Left lung (tissue), 10 donors: ENCODE measurements around the gene MYPN. TPM values are rescaled to one million over a fixed set of nuclear protein-coding genes. Genes with fewer than 3 reads are reported as not detected.

Source experiments
- ATAC-seq: fragments of 200-7000 bp; cut with Tn5 transposase; one replicate; pipeline ENCODE4 v1.9.1; 2020; ENCODE audit warnings: moderate library complexity
- DNase-seq, 4 donors: peaks; one replicate each; pipeline ENCODE4 v3.0.0-alpha.2; 2013 to 2020
- H3K27ac ChIP-seq, 2 donors: fragments of 200-600 bp; sonication (generic) in 1 of 2; one replicate each; pipeline versions ENCODE4 v1.5.0 to v1.8.0; 2020 to 2021
- H3K27me3 ChIP-seq, 2 donors: fragments of 200-600 bp; sonication (generic) in 1 of 2; one replicate each; pipeline versions ENCODE4 v1.5.0 to v1.8.0; 2020 to 2021
- H3K36me3 ChIP-seq, 2 donors: fragments of 200-600 bp; sonication (generic) in 1 of 2; one replicate each; pipeline versions ENCODE4 v1.5.0 to v1.8.0; 2020 to 2021
- H3K4me1 ChIP-seq, 2 donors: fragments of 200-600 bp; one replicate each; pipeline ENCODE4 v1.8.0; 2021
- H3K4me3 ChIP-seq, 2 donors: fragments of 200-600 bp; sonication (generic) in 1 of 2; one replicate each; pipeline versions ENCODE4 v1.5.0 to v1.8.0; 2020 to 2021; ENCODE audit warnings: mild to moderate bottlenecking in 1 of 2
- H3K9me3 ChIP-seq, 2 donors: fragments of 200-600 bp; sonication (generic) in 1 of 2; one replicate each; pipeline versions ENCODE4 v1.5.0 to v1.8.0; 2020 to 2021
- CTCF ChIP-seq, 2 donors: fragments of 200-600 bp; sonication (generic) in 1 of 2; IDR thresholded peaks; one replicate each; pipeline versions ENCODE4 v1.5.0 to v1.8.0; 2021; ENCODE audit warnings: antibody characterized with exemption in 2 of 2
- intact Hi-C, 2 donors: fragments of 100-400 bp; cut with DNase I; formaldehyde crosslinking; loops; one replicate each; pipeline versions ENCODE4 v1.11.2 to v1.14.2; 2022
- polyA plus RNA-seq, 6 donors: library from polyadenylated mRNA; unstranded; fragments of 120-200 nt; gene quantifications; one replicate each; pipeline ENCODE4 v1.2.1, GENCODE V29; 2013; ENCODE audit not compliant: insufficient read length in 6 of 6
- total RNA-seq, 2 donors: library from RNA; stranded (reverse); fragmentation: NEBNext Ultra II Directional; extraction: Animal tissue kit (Norgen Biotek cat#: 25700); gene quantifications; one replicate each; pipeline ENCODE4 v1.2.1, GENCODE V29; 2021
- donor health status: DM: no; HTN: yes; CAD: no.
- donor health status: DM: no; HTN: no; CAD: no.

The MYPN gene
- total and polyA plus RNA-seq, 8 donors = 0.03 to 0.13 (median 0.04) TPM; not detected in 3

- TF ChIP-seq CTCF (IDR thresholded peaks at IDR 0.05) = no peak
- H3K27ac ChIP-seq = no peak overlapping the region
- intact Hi-C loops = no loop called here
- ATAC-seq (no peak), DNase-seq (no peak)
- no peaks in the 10 kb centered on the region for H3K27me3 ChIP-seq
- H3K4me3 ChIP-seq = no peak overlapping the region
- H3K4me1 ChIP-seq = no peaks in the 10 kb centered on the region
- no peaks in the 10 kb centered on the region for H3K36me3 ChIP-seq
- H3K9me3 ChIP-seq = no peaks in the 10 kb centered on the region
These were observed 16.5 kb downstream of the MYPN start for GRCh38 chr10:68125772-68126171.

GRCh38 chr10:68128015-68128414 is 18.7 kb downstream of the MYPN start:
- intact Hi-C loops = no loop called here
- TF ChIP-seq CTCF (IDR thresholded peaks at IDR 0.05) = no peak
- Histone ChIP-seq H3K27me3 (no peaks in the 10 kb centered on the region), H3K9me3 (no peaks in the 10 kb centered on the region), H3K4me3 (no peak overlapping the region), H3K4me1 (no peaks in the 10 kb centered on the region), H3K27ac (no peak overlapping the region), H3K36me3 (no peaks in the 10 kb centered on the region)
- DNase-seq (no peak), ATAC-seq (no peak)

- Histone ChIP-seq H3K27ac (no peak overlapping the region), H3K9me3 (no peaks in the 10 kb centered on the region), H3K27me3 (no peaks in the 10 kb centered on the region), H3K4me3 (no peak overlapping the region), H3K4me1 (no peaks in the 10 kb centered on the region), H3K36me3 (no peaks in the 10 kb centered on the region)
- ATAC-seq = no peak
- DNase-seq = no peak
- intact Hi-C loops = no loop called here
- TF ChIP-seq CTCF (IDR thresholded peaks at IDR 0.05) = no peak
These were observed 23.1 kb downstream of the MYPN start for GRCh38 chr10:68132391-68132790.

- ATAC-seq (no peak), DNase-seq (no peak)
- no peaks in the 10 kb centered on the region for H3K4me1 ChIP-seq
- H3K36me3 ChIP-seq = no peaks in the 10 kb centered on the region
- no peak for TF ChIP-seq CTCF (IDR thresholded peaks at IDR 0.05)
- intact Hi-C loops = no loop called here
- H3K9me3 ChIP-seq = no peaks in the 10 kb centered on the region
- H3K27ac ChIP-seq = no peak overlapping the region
- H3K27me3 ChIP-seq = no peaks in the 10 kb centered on the region
- no peak overlapping the region for H3K4me3 ChIP-seq
These were observed 24.2 kb downstream of the MYPN start for GRCh38 chr10:68133523-68133922.

- H3K9me3 ChIP-seq = no peaks in the 10 kb centered on the region
- no peak overlapping the region for H3K4me3 ChIP-seq
- H3K36me3 ChIP-seq = no peaks in the 10 kb centered on the region
- H3K27ac ChIP-seq = peak overlapping the region in 1 of 2 donors; percentile 48
- no peak for TF ChIP-seq CTCF (IDR thresholded peaks at IDR 0.05)
- intact Hi-C loops = no loop called here
- ATAC-seq (peak; percentile 27), DNase-seq (no peak)
- H3K4me1 ChIP-seq = no peaks in the 10 kb centered on the region
- no peaks in the 10 kb centered on the region for H3K27me3 ChIP-seq
These were observed 26.1 kb downstream of the MYPN start for GRCh38 chr10:68135362-68135761.
